ENCODE results near the gene PDE4A.

DNA sequence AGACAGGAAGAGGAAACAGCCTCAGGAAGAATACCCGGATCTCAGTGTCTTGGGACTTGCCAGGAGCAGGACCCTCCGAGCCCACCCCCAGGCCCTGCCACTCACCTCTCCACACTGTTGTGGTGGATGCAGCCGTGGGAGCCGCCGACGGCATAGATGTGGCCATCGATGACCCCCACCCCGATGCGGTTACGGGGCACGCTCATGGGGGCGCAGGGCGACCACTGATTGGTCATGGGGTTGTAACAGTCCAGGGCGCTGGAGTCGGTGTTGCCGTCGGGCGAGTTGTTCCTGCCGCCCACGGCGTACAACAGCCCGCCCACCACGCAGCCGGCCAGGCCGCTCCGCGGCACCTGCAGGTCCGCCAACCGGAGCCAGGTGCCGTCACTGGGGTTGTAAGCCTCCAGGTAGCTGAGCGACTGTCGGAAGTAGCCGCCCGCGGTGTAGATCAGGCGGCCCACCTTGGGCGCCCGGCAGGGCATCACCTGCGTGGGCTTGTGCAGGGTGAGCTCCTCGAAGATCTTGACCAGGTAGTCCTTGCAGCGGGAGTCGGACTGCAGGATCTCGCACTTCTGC is 71.2 kb downstream of the PDE4A start:
- TF ChIP-seq, protein P1, sequence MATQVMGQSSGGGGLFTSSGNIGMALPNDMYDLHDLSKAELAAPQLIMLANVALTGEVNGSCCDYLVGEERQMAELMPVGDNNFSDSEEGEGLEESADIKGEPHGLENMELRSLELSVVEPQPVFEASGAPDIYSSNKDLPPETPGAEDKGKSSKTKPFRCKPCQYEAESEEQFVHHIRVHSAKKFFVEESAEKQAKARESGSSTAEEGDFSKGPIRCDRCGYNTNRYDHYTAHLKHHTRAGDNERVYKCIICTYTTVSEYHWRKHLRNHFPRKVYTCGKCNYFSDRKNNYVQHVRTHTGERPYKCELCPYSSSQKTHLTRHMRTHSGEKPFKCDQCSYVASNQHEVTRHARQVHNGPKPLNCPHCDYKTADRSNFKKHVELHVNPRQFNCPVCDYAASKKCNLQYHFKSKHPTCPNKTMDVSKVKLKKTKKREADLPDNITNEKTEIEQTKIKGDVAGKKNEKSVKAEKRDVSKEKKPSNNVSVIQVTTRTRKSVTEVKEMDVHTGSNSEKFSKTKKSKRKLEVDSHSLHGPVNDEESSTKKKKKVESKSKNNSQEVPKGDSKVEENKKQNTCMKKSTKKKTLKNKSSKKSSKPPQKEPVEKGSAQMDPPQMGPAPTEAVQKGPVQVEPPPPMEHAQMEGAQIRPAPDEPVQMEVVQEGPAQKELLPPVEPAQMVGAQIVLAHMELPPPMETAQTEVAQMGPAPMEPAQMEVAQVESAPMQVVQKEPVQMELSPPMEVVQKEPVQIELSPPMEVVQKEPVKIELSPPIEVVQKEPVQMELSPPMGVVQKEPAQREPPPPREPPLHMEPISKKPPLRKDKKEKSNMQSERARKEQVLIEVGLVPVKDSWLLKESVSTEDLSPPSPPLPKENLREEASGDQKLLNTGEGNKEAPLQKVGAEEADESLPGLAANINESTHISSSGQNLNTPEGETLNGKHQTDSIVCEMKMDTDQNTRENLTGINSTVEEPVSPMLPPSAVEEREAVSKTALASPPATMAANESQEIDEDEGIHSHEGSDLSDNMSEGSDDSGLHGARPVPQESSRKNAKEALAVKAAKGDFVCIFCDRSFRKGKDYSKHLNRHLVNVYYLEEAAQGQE (IDR thresholded peaks at IDR 0.05; ENCODE audit: low read depth) = no peak
- TF ChIP-seq ZBTB7A (IDR thresholded peaks at IDR 0.05; ENCODE audit: low read depth) (no peak), YY1 (IDR thresholded peaks at IDR 0.05; ENCODE audit: low read depth) (no peak), RAD21 (IDR thresholded peaks at IDR 0.05; ENCODE audit: low read depth) (no peak), CREB1 (IDR thresholded peaks at IDR 0.05; ENCODE audit: low read depth) (no peak)
